OCI-LY3 (cell line): Measurements from ENCODE around the gene KMO.

Source experiments
- H2AFZ ChIP-seq: fragments of 200-600, 300-600 bp; shearing (Covaris generic); 2 replicates; pipeline ENCODE4 v1.6.0; 2014; ENCODE audit warnings: antibody characterized with exemption, low read depth, low read length
- H3K27ac ChIP-seq: fragments of 200-600, 300-600 bp; sonication (generic); 2 replicates; pipeline ENCODE4 v1.5.1; 2014; ENCODE audit warnings: mild to moderate bottlenecking, low read length, moderate library complexity, mixed read lengths
- H3K27me3 ChIP-seq: fragments of 200-600, 300-600 bp; sonication (generic); 2 replicates; pipeline ENCODE4 v1.6.1; 2014; ENCODE audit warnings: low read depth, low read length, mixed read lengths
- H3K36me3 ChIP-seq: fragments of 200-600, 300-600 bp; sonication (generic); replicated peaks from 2 replicates; pipeline ENCODE3; 2014; ENCODE audit warnings: low read depth, low read length, mixed read lengths
- H3K4me1 ChIP-seq: fragments of 300-600, 200-600 bp; sonication (generic); 2 replicates; pipeline ENCODE4 v1.6.1; 2014; ENCODE audit warnings: low read length, mixed read lengths
- H3K4me2 ChIP-seq: fragments of 200-600, 300-600 bp; sonication (generic); 2 replicates; pipeline ENCODE4 v1.6.1; 2014; ENCODE audit warnings: low read length, mixed read lengths
- H3K4me3 ChIP-seq: fragments of 300-600, 200-600 bp; sonication (generic); 2 replicates; pipeline ENCODE4 v1.5.1; 2014; ENCODE audit warnings: antibody characterized with exemption, mild to moderate bottlenecking, low read length, moderate library complexity
- H3K79me2 ChIP-seq: fragments of 300-600, 200-600 bp; shearing (Covaris generic); 2 replicates; pipeline ENCODE4 v1.6.1; 2014; ENCODE audit warnings: mild to moderate bottlenecking, low read length, mixed read lengths
- H3K9ac ChIP-seq: fragments of 300-600, 200-600 bp; shearing (Covaris generic); 2 replicates; pipeline ENCODE4 v1.6.0; 2014; ENCODE audit warnings: mild to moderate bottlenecking, low read length, moderate library complexity
- H3K9me3 ChIP-seq: fragments of 200-600, 300-600 bp; shearing (Covaris generic); 2 replicates; pipeline ENCODE4 v1.6.1; 2014; ENCODE audit warnings: low read length, mixed read lengths; ENCODE audit not compliant: insufficient read depth
- H4K20me1 ChIP-seq: fragments of 200-600, 300-600 bp; sonication (generic); 2 replicates; pipeline ENCODE4 v1.6.1; 2016; ENCODE audit warnings: low read length, mixed read lengths; ENCODE audit not compliant: insufficient read depth
- EZH2phosphoT487 ChIP-seq: fragments of 200-600 bp; shearing (Covaris generic); IDR thresholded peaks from 2 replicates; pipeline ENCODE4 v1.6.1; 2018; ENCODE audit warnings: antibody characterized with exemption, mixed run types, low read depth
- TF ChIP-seq, protein P1 (sequence below): fragments of 200-600, 300-600 bp; sonication (generic); IDR thresholded peaks from 2 replicates; pipeline ENCODE4 v1.5.1; 2014; ENCODE audit warnings: antibody characterized with exemption, low read length, low read depth

The KMO gene

DNA sequence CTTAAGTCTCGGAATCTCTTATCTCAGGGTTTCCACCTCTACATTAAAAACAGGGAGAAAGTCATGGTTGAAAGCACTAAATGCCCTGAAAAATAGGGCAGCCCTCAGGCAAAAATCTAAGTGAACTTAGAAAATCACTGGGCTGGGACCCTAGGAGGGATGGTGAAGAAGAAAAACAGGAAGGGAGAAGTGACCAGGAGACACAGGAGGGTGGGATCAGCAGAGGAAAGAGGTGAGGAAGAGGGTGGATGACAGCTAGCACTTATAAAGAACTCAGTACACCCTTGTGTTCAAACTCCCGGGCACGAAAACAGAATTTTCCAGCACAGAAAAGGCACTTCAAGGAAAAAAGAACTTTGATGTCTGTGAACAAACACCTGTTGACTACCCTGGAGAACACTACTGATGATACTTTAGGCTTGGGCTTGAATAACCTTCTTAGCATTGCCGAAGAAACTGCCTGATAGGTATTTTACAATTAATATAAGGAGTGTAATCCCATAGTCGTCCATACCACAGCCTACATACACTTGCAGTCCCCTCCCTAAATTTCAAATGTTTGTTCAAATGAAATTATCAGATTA is 106.0 kb downstream of the KMO start:
- Histone ChIP-seq H3K36me3 (peaks cover 39% of the 10 kb centered on the region), H3K27ac (no peak overlapping the region), H3K4me1 (peaks cover 41% of the 10 kb centered on the region), H3K4me3 (peak overlapping the region; percentile 96), H3K27me3 (no peaks in the 10 kb centered on the region), H4K20me1 (no peaks in the 10 kb centered on the region), H3K9me3 (no peaks in the 10 kb centered on the region), H3K79me2 (peaks cover 58% of the 10 kb centered on the region), H2AFZ (no peak overlapping the region), H3K4me2 (peak overlapping the region; percentile 88), H3K9ac (no peak overlapping the region)
- TF ChIP-seq, protein P1, sequence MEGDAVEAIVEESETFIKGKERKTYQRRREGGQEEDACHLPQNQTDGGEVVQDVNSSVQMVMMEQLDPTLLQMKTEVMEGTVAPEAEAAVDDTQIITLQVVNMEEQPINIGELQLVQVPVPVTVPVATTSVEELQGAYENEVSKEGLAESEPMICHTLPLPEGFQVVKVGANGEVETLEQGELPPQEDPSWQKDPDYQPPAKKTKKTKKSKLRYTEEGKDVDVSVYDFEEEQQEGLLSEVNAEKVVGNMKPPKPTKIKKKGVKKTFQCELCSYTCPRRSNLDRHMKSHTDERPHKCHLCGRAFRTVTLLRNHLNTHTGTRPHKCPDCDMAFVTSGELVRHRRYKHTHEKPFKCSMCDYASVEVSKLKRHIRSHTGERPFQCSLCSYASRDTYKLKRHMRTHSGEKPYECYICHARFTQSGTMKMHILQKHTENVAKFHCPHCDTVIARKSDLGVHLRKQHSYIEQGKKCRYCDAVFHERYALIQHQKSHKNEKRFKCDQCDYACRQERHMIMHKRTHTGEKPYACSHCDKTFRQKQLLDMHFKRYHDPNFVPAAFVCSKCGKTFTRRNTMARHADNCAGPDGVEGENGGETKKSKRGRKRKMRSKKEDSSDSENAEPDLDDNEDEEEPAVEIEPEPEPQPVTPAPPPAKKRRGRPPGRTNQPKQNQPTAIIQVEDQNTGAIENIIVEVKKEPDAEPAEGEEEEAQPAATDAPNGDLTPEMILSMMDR: no peak
- TF ChIP-seq EZH2phosphoT487: no peak

- Histone ChIP-seq H2AFZ (peak overlapping the region; percentile 25; the same call in 1 of the 2 replicates), H3K27ac (peak overlapping the region; percentile 54; the same call in 1 of the 2 replicates), H3K36me3 (peaks cover 31% of the 10 kb centered on the region), H3K4me3 (peak overlapping the region; percentile 96), H3K9me3 (no peaks in the 10 kb centered on the region), H3K27me3 (no peaks in the 10 kb centered on the region), H3K79me2 (peaks cover 52% of the 10 kb centered on the region), H3K4me1 (peaks cover 41% of the 10 kb centered on the region), H3K9ac (peak overlapping the region; percentile 96), H4K20me1 (no peaks in the 10 kb centered on the region), H3K4me2 (peak overlapping the region; percentile 88)
- TF ChIP-seq, protein P1: no peak
- TF ChIP-seq EZH2phosphoT487: no peak
These were observed 106.9 kb downstream of the KMO start for GRCh38 chr1:241638909-241639622.

DNA sequence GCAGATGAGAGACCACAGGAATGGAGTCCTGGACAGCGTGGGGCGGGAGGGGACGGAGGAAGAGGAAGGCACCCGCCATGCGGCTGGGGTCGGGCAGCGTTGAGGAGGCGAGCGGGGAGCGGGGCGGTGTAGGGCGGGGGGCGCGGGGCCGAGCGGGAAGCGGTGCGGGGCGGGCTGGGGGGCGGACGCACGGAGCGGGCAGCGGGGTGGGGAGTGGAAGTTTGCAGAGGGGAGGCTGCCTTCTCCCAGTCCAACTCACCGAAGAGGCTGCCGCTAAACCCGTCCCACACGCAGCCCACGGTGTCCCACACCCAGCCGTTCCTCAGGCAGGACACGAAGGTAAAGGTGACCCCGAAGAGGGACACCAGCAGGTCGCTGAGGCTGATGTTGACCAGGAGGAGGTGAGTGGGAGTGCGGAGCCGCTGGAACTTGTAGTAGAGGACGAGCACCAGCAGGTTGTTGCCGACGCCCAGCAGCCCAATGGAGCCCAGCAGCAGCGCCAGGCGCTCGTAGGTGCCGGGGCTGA is 107.5 kb downstream of the KMO start:
- H3K9me3 ChIP-seq: no peaks in the 10 kb centered on the region
- peaks cover 25% of the 10 kb centered on the region for H3K36me3 ChIP-seq
- peak overlapping the region; percentile 78 for H2AFZ ChIP-seq
- H3K4me3 ChIP-seq: peak overlapping the region; percentile 96
- H3K9ac ChIP-seq: peak overlapping the region; percentile 96
- H3K79me2 ChIP-seq: peaks cover 46% of the 10 kb centered on the region
- peak overlapping the region; percentile 88 for H3K4me2 ChIP-seq
- H4K20me1 ChIP-seq: no peaks in the 10 kb centered on the region
- no peaks in the 10 kb centered on the region for H3K27me3 ChIP-seq
- TF ChIP-seq, protein P1: no peak
- no peak for TF ChIP-seq EZH2phosphoT487
- peaks cover 41% of the 10 kb centered on the region for H3K4me1 ChIP-seq
- peak overlapping the region; percentile 54 for H3K27ac ChIP-seq

DNA sequence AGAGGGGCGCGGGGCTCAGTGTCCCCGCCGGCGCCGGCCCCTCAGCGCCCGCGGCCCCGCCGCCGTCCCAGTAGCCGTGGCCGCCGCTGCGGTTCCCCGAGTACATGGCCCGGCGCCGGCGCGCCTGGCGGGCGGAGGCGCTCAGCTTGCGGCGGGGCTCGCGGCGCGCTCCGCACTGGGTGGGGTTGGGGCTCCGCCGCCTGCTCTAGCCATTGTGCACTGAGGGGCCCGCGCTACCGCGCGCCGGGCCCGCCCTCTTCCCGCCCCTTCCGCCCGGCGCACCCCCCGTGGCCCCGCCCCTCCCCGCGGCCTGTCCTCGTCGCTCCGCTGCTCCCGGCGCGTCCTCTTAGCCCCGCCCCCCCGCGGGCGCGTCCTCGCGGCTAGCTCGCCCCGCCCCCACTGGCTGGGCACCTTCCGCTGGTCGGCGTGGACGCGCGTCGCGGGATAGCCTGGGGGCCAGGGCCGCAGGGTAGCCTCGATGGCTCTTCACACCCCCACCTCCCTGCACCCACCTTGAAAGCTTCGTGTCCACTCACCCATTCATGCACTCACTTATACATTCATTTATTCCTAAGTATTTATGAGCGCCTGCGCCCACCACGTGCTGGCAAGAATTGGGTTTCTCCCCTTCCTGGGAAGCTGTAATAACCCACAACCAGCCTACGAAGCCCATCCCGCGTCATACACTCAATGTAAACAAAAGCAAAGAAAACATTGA is 108.1 kb downstream of the KMO start, which contains the start of the genes CHML and OPN3:
Gene CHML, minus strand, starts transcription at position 221 of the 718 bp plus-strand sequence. CDS start 4,603 bp downstream, outside the sequence.
Gene OPN3, minus strand, starts transcription at position 221 of the 718 bp plus-strand sequence. Its CDS starts 115 bp downstream, at position 106.
- H3K27me3 ChIP-seq: no peaks in the 10 kb centered on the region
- H3K4me2 ChIP-seq: peak within 1 kb of the TSS; percentile 88
- peak within 1 kb of the TSS; percentile 96 for H3K9ac ChIP-seq
- no peaks in the 10 kb centered on the region for H4K20me1 ChIP-seq
- peaks cover 19% of the 10 kb centered on the region for H3K36me3 ChIP-seq
- peak within 1 kb of the TSS; percentile 96 for H3K4me3 ChIP-seq
- H3K9me3 ChIP-seq: no peaks in the 10 kb centered on the region
- peak within 1 kb of the TSS; percentile 82 for H2AFZ ChIP-seq
- peaks cover 38% of the 10 kb centered on the region for H3K4me1 ChIP-seq
- peaks cover 40% of the 10 kb centered on the region for H3K79me2 ChIP-seq
- H3K27ac ChIP-seq: peak within 1 kb of the TSS; percentile 54
- TF ChIP-seq, protein P1: no peak
- no peak for TF ChIP-seq EZH2phosphoT487
